Left cardiac atrium (tissue), 4 donors: Measurements from ENCODE around the gene PIK3AP1. TPM values are rescaled to one million over a fixed set of nuclear protein-coding genes. Genes with fewer than 3 reads are reported as not detected.
A peak's percentile ranks its signal among the peaks of the same experiment; 100 is the strongest.

ENCODE experiments used
- ATAC-seq, 2 donors: fragments of 200-7000 bp; cut with Tn5 transposase; one replicate each; pipeline ENCODE4 v1.9.1; 2020; ENCODE audit warnings: mild to moderate bottlenecking in 2 of 2, moderate library complexity in 2 of 2
- DNase-seq: peaks from one replicate; pipeline ENCODE4 v3.0.0-alpha.2; 2020
- intact Hi-C, 2 donors: fragments of 100-400 bp; cut with DNase I; formaldehyde crosslinking; loops; one replicate each; pipeline versions ENCODE4 v1.14.1 to v1.15.1; 2022 to 2023
- total RNA-seq, 2 donors: library from RNA; stranded (reverse); fragmentation: NEBNext Ultra II Directional; extraction: Animal tissue kit (Norgen Biotek cat#: 25700); gene quantifications; one replicate each; pipeline ENCODE4 v1.2.1, GENCODE V29; 2021
- donor health status: DM: no; HTN: yes; CAD: no.
- donor health status: DM: no; HTN: yes; CAD: no; lungs with severe emphysema.
- donor health status: DM: yes; HTN: yes; CAD: no.
- donor health status: Dilated cardiomyopathy.

Gene PIK3AP1
- total RNA-seq, 2 donors from 2014 or later = 5.1 to 10.5 TPM

DNA sequence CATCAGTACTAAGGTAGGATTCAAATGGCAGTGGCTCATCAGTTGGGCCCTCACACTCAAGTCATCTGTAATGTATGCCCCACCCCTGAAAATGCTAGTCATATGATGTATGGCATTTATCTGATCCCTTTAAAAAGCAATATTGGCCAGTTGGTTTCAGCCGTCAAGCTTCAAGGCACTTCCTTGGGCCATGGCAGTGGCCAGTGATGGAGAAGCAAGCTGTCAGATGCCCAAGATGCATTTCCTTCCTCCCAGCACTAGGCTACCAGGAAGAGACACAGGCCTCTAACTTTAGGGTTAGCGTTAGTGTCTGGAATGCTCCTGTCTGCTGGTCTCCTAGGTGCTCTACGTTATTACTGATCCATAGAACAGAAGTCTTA is 64.1 kb downstream of the PIK3AP1 start:
- intact Hi-C loops = no loop called here
- no peak for DNase-seq
- peak in 1 of 2 donors; percentile 28 for ATAC-seq

DNA sequence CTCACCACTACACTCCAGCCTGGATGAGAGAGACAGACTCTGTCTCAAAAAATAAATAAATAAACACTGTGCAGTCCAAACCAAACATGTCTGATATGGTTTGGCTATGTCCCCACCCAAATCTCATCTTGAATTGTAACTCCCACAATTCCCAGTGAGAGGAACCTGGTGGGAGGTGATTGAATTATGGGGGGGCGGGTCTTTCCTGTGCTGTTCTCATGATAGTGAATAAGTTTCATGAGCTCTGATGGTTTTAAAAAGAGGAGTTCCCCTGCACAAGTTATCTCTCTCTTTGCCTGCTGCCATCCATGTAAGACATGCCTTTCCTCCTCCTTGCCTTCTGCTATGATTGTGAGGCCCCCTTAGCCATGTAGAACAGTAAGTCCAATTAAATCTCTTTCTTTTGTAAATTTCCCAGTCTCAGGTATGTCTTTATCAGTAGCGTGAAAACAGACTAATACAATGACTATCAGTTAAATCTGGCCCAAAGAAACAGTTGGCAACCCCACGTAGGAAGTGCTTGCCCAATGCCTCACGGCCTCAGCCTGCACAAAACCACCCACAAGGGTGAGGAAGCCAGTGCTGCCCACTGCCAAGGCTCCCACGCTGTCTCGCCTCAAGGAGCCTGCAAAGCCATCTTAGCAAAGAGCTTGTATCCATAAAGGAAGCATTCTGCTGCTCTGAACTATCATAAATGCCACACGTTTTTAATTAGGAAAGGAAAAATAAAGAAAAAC is 64.7 kb downstream of the PIK3AP1 start:
- intact Hi-C loops = no loop called here
- no peak for ATAC-seq

DNA sequence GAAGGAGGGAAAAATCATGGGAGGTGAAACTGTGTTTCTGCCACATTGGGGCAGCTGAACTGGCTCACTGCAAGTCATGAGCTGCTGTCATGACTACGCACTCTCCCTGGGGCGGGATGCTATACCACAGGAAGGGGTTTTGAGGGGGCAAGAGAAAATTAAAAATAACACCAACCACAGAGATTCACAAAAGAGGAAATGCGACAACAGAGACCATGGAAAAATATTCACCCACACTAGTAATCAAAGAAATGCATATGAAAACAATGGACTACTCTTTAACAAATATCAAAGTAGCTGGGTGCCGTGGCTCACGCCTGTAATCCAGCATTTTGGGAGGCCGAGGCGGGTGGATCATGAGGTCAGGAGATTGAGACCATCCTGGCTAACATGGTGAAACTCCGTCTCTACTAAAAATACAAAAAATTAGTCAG is 68.3 kb downstream of the PIK3AP1 start:
- peak; percentile 19 to 50 for ATAC-seq
- intact Hi-C loops = no loop called here
- DNase-seq = no peak

More for the DNA sequence above, 64.7 kb downstream of the PIK3AP1 start:
- DNase-seq = no peak

DNA sequence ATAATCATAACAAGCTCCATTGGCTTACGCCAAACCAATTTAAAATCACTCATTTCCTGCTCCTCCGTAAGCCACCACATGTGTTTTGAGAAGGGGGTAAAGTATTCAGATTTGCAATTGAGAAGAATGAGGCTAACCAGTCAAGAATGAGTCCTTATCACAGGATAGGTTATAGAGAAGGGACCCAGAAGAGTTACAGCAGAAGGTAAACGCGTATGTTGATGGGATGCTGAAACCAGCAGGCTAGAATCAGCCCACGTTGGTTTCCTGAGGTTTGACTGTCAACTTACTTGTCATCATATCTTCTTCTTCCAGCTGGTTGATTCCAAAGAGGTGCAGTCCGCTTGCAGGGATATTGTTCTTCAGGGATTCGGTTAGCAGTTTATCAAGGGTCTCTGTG is 69.4 kb downstream of the PIK3AP1 start:
- no peak for ATAC-seq
- no peak for DNase-seq
- intact Hi-C loops = no loop called here

DNA sequence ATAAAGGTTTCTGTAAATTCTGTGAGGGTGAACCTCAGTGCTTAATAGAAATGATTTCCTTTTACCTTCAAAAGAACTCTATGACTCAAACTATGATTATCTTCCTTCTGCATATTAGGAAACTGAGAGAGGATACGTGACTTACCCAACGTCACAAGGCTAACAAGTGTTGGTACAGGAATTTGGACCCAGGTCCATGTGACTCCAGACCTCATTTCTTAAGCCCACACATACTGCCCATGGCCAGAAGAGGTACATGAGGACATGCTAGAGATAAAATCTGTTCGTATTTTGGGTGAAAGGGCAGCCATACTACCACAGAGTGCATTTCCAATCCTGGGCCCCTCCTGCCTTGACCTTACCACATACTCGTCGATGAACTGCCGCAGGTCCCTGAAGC is 72.0 kb downstream of the PIK3AP1 start:
- DNase-seq (no peak), ATAC-seq (no peak)
- intact Hi-C loops = no loop called here

DNA sequence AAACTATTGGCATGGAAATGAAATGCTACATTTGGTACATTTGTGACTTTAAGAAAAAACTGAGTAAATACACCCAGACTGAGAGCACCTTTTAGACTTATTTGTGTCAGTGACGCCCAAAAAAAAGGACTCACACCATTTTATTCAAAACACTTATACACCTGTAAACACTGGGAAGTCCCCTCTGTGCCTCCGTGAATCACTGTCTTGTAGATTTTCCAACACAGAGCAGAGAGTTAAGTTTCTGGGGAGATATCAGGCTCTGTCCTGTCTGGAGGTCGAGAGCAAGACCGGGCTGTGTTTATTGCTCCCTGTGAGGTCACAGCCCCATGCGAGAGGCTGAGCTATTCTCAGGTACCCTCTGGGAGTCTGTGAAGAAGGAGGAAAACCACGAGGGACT is 72.8 kb downstream of the PIK3AP1 start:
- intact Hi-C loops = no loop called here
- DNase-seq (no peak), ATAC-seq (no peak)

DNA sequence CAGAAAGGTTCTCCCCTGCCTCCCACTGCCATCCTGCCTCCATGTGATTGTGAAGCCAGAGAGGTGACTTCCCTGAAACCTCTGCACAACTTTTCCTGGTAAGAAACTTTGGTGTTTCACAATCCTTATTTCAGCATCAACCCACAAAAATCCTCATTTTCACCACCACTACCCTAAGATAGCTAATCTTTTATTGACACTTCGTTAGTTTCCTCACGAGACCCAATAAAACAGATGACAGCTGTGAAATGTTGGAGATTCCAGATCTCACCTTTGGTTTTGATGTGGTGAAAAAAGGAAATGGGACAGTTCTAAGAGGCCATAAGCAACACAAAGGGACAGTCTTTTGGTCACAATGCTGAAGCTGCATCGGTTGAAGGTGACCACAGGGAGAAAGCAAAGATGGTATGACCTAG is 73.6 kb downstream of the PIK3AP1 start:
- intact Hi-C loops = no loop called here
- no peak for ATAC-seq
- DNase-seq = no peak

DNA sequence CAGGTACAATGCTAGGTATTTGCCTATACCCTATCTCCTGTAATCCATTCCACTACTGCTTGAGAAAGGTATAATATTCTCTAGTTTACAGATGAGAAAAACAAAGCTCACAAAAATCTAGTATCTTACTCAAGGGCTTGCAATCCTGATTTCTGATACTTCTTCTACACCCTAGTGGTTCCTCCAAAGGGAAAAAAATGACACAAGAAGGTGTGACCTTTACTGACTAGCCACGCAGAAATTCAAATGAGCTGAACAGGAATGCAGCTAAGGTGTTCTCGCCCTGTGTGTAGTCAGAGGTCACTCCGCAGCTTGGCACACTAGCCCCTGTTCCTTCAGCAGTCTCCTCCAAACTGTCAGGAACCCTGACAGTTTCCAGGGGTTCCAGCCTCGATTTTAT is 74.0 kb downstream of the PIK3AP1 start:
- no peak for DNase-seq
- no peak for ATAC-seq
- intact Hi-C loops = no loop called here

DNA sequence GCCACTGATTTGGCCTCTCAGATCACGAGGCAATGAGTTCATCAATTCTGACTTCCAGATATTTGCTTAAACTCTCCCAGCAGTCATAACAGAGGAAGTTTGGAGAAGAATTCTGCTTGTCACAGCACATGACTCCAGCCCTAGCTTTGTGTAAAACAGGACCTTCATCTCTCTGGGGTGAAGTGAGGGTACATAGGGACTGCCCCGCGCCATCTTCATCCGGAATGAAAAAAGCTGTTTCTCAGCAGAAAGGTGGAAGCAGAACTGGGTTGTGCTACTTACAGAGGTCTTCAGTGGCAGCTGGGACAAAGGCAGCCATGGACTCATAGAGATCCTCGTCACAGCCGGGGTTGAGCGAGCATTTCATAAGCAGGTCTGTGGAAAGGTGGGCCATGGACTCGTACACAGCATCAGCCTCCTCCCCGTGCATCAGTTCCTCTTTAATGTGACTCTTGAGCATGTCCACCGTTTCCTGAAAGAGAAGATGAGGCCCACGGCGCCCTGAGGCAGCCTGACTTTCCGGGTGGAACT is 75.1 kb downstream of the PIK3AP1 start:
- peak; percentile 62 to 76 for ATAC-seq
- intact Hi-C loops = no loop called here
- DNase-seq = no peak

DNA sequence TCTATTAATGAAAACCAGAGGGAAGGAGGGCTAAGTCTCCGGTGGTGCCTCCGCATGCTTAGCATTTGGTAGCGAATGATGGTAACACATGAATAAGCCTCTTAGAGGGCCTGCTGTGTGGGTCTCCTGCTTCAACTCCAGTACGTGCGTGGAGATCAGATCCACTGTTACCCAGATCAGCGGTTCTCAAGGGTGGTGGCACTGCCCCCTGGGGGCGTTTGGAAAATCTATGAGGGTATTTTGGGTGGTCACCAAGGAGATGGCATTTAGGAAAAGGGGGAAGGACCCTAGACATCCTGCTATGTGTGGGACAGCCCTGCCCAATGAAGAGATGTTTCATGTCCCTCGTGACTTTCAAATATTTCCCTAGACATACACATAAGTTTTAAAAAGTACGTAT is 76.4 kb downstream of the PIK3AP1 start:
- ATAC-seq (no peak), DNase-seq (no peak)
- intact Hi-C loops = no loop called here

DNA sequence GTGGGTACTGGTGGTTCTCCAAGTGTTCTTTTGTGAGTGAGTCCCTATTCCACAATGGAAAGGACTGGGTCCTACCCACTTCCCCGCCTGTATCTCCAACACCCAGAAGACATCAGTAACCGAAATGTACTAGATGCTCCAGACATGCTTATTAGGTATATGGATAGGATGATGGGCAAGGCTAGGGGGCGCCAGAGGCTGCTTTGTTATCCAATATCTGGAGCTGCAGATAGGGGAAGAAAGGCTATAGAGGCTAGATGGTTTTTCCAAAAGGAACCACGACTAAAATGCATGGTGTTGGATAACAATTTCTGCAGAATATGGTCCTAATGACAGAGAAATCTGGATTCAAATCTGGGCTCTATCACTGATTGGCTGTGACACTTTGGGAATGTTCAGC is 77.3 kb downstream of the PIK3AP1 start:
- intact Hi-C loops = no loop called here
- ATAC-seq = peak; percentile 54 to 64
- peak; percentile 59 for DNase-seq

DNA sequence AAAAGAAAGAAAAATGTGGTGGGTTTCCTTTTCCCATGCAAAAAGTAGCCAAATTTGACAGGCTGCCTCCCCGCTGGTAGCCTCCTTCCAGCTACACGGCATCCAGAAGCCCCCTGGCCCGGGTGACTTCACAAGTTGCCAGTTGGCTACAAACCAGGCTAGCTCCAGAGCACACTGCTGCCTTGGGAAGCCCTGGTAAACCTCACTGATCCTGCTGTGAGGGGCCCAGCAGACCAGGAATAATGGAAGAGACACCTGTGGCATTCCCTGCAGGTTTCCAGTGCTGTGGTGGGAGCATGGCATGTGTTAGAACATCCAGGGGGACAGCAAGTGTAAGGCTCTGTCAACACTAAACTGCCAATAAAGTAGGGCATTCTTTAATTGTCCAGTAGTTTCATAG is 77.8 kb downstream of the PIK3AP1 start:
- intact Hi-C loops = no loop called here
- DNase-seq = no peak
- no peak for ATAC-seq

DNA sequence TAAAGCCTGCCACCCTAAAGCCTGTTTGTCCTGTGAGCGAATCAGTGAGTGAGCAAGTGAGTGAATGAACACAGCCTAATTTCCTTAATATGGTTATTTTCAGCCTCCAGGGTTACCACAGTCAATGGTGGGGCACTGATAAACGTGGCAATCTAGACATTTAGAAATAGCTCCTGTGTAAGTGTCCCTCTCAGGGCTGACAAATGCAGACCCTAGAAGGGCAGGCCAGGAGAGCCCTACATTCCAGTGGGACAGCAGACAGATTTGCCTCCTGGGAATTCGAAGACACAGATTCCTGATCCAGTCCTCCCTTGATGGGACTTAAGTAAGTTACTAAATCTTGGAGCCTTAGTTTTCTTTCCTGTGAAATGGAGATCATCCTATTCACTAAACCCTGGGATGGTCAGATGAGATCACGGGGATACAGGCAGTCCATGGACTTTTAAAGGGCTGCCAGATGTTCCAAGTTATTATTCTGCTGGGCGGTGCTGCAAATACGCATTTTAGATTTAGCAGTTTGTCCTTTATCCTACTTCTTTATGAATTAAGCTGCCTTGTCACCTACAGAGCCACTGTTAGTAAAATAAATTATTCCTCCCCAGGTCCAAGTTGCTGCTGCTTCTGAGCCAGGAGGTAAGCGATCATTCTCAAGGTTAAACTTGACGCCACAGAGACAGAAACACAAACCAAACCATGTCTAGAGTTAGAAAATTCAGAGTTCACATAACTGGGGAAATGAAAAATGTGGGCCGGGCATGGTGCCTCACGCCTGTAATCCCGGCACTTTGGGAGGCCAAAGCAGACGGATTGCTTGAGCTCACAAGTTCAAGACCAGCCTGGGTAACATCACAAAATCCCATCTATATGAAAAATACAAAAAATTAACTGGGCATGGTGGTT is 78.7 kb downstream of the PIK3AP1 start:
- ATAC-seq (no peak), DNase-seq (no peak)
- intact Hi-C loops = no loop called here

DNA sequence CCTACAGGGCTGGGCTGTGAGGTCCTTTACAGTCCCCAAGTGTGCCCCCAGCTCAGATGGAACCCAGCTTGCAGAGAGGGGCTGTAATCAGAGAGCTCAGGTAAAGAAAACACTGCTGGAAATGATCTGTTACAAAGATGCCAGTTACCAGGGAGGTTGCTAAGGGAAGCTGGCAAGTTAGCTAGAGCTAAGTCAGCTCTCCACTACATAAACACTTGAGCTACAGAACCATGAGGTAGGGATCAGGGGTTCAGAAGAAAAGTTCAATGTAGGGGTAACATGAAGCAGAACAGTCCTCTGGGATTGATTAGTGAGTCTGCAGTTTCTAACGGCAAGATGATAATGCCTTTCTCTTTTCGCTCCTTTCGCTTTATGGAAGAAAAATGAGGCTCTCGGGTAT is 80.4 kb downstream of the PIK3AP1 start:
- no peak for ATAC-seq
- intact Hi-C loops = no loop called here

DNA sequence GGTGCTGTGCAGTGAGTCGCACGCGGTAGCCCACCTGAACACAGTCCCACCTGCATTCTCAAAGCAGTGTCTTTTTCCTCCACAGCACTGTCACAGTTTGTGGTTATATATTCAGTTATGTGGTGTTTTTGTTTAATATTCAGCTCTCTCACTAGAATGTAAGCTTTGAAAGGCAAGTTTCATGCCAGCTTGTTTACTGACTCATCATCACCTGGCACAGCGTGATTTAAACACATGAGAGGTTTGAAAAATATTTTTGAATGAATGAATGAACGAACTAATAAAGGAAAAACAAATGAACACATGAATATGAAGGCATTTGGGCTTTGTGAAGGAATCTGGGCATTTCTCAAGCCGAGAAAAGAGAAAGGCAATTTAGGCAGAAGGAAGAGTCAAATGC is 81.6 kb downstream of the PIK3AP1 start:
- intact Hi-C loops = no loop called here
- ATAC-seq (no peak), DNase-seq (no peak)

More for the DNA sequence above, 80.4 kb downstream of the PIK3AP1 start:
- no peak for DNase-seq

DNA sequence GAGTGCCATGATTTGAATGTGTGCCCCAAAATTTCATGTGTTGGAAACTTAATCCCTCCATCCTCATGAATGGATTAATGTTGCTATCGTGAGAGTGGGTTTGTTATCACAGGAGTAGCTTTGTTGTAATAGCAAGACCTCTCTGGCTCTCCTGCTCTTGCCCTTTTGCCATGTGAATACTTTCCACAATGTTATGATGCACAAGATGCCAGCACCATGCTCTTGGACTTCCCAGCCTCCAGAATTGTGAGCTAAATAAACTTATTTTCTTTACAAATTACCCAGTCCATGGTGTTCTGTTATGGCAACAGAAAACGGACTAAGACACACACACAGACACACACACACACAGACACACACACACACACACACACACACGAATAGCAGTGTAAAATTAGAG is 82.2 kb downstream of the PIK3AP1 start:
- DNase-seq (no peak), ATAC-seq (no peak)
- intact Hi-C loops = no loop called here

DNA sequence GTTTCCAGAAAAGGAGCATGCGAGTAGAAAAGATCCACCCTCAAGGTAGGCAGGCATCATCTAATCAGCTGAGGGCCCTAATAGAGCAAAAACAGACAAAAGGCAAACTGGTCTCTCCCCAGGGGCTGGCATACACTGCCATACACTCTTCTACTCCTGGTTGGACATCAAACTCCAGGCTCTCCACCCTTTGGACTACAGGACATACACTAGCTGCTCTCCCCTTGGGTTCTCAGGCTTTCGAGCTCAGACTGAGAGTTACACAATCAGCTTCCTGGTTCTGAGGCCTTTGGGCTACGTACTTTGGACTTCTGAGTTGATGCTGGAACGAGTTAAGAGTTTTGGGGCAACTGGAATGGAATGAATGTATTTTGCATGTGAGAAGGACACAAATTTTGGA is 82.6 kb downstream of the PIK3AP1 start:
- intact Hi-C loops = no loop called here
- no peak for ATAC-seq

DNA sequence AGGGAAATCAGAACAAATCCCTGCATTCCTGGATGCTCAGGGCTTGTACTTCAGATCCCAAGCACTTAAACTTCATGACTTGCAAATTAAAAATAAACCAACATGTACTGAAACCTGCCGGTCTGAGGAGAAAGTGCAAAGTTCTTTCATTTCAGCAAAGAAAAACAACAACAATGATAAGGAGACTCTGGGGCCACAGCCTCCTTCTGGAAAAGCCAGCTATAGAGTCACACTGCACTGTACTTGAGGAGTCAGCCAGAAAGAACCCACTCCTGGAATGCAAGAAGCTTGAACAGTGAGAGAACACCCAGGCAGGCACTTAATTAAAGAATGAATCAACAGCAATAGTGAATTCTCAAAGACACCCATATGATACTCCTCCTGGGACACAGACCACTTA is 83.8 kb downstream of the PIK3AP1 start:
- ATAC-seq (no peak), DNase-seq (no peak)
- intact Hi-C loops = no loop called here

More for the DNA sequence above, 82.6 kb downstream of the PIK3AP1 start:
- no peak for DNase-seq

DNA sequence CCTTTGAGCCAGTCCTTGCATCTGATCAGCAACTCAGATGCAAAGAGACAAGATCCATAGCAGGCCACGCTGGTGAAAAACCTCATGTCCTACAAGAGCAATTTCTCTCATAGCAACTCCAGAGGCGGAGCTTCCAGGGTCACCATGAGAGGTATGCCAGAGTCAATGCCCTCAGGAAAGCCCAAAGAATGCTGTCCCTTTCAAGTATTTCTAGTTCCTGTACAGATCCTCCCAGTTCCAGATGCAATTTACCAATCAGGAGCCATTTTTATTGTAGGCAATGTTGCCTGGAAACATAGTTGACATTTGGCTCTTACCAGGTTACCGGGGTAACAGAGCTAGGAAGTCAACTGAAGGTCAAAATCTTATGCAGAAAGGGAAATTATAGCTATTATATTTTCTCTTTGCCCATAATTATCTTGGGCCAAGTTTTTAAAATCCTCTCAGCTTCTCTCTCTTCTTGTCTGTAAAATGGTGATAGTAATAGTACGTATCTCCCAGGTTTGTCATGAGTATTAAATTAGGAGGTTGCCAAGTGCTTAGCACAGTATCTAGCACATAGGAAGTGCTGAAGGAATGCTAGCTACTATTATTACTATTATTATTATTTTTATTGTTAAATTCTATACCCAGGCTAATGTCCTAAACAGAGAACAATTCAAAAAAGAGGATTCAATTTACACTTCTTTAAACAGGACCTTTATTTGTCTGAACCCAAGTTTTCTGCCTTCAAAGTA is 87.2 kb downstream of the PIK3AP1 start:
- DNase-seq (no peak), ATAC-seq (no peak)
- intact Hi-C loops = no loop called here

DNA sequence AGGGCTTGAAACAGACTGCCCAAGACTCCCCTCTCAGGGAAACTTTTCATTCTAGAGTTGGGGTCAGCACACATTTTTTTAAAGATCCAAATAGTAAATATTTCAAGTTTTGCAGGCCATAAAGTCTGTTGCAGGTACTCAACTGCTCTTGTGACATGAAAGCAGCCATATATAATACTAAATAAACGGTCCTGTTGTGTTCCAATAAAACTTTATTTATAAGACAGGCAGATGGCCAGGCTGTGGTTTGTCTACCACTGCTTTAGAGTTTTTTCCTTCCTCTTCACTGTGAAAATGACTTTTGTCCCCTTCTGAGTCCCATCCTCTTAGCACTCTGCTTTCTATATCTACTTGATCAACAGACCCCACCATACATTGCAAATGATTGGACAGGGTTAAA is 93.0 kb downstream of the PIK3AP1 start:
- DNase-seq (no peak), ATAC-seq (no peak)
- intact Hi-C loops = no loop called here
